Measurements from ENCODE around the gene STEEP1. TPM values are rescaled to one million over a fixed set of nuclear protein-coding genes. Genes with fewer than 3 reads are reported as not detected.

STEEP1 gene
- total and polyA plus RNA-seq, 2 donors (not counting 3 experiments of a cell fraction or from before 2014, with no cell fraction given) = 12.1 to 23.1 TPM

DNA sequence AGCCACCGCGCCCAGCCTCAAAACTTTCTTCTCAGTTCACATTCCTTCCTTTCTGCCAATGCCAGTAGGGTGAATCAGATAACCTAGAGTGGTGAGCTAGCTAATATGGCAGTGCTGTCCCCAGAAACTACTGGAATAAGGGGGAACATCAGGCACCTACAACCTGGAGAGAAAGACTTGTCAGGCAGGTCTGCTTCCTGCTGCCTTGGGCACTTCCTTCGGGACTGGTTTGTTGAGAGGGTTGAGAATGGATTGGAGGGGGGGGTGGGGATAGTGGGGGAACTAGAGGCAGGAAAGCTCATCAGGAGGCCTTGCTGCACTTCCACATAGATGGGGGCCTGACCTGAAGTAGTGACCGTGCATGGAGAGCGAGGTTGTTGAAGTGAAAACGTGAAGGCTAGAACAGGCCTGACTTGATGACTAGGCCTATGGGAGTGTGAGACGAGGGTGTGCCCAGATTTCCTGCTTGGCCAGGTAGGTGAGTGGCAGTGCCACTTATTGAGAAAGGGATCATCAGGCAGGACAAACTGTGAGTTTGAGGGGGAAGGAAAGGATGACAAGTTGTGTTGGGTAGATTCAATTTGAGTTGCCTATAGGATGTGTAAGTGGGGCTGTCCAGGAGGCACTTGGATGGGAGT, 63.6 kb downstream of the STEEP1 start:
- ChIA-PET POLR2A (no interaction called here), CTCF (interaction anchor here (1.1 kb wide), 1 partner anchor 19 kb away, joined by 3 read pairs; no protein-coding TSS in a partner anchor)
- no peak for FAIRE-seq
- no peaks in the 10 kb centered on the region for H3K9me3 ChIP-seq (replicated peaks; ENCODE audit: control insufficient read depth, insufficient read depth, low read length)
- dilution Hi-C loops (cut with MboI; ENCODE audit: extremely low pct_ligation_motif_present, low sequenced_read_pairs) = no loop called here
- no peak overlapping the region for H3K4me3 ChIP-seq (replicated peaks in 1 of 3; ENCODE audit: insufficient read depth in 1 of 3, low read depth in 1 of 3, low read length in 3 of 3)
- no peaks in the 10 kb centered on the region for H3K9me1 ChIP-seq (replicated peaks; ENCODE audit: control insufficient read depth, extremely low read depth, insufficient read depth, low read length)
- H3K79me2 ChIP-seq (ENCODE audit: control insufficient read depth, insufficient read depth, low read length) = no peaks in the 10 kb centered on the region
- H3K36me3 ChIP-seq (ENCODE audit: control insufficient read depth in 2 of 2, extremely low read depth in 1 of 2, insufficient read depth in 2 of 2, low read length in 2 of 2) = no peaks in the 10 kb centered on the region
- DNase-seq (ENCODE audit: low read depth, low spot score) = no peak
- TF ChIP-seq MYC (IDR thresholded peaks at IDR 0.05; ENCODE audit: low read depth, low read length) = no peak
- TF ChIP-seq JUN (IDR thresholded peaks at IDR 0.05; ENCODE audit: borderline replicate concordance, insufficient read depth, insufficient read length, low read depth) = no peak
- peaks cover 14% of the 10 kb centered on the region for H3K4me1 ChIP-seq (ENCODE audit: control insufficient read depth, extremely low read depth, insufficient read depth, low read length)
- no peaks in the 10 kb centered on the region for H4K20me1 ChIP-seq (replicated peaks; ENCODE audit: control insufficient read depth, extremely low read depth, insufficient read depth, low read length)
- peaks cover 0 to 2% of the 10 kb centered on the region in 2 experiments for H3K27me3 ChIP-seq (ENCODE audit: control insufficient read depth in 2 of 2, insufficient read depth in 2 of 2, low read length in 2 of 2)
- no TSS peak for BruUV-seq (replicated peaks)
- no peak overlapping the region for H3K9ac ChIP-seq (replicated peaks; ENCODE audit: extremely low read depth, insufficient read depth, low read length)
- no peak overlapping the region for H3K27ac ChIP-seq (ENCODE audit: insufficient read depth, low read depth, low read length)
- no peak overlapping the region for H3K4me2 ChIP-seq (ENCODE audit: insufficient read depth, low read length)
- intact Hi-C loops (cut with micrococcal nuclease) = no loop called here
- H2AFZ ChIP-seq (ENCODE audit: low read depth, low read length) = no peak overlapping the region

DNA sequence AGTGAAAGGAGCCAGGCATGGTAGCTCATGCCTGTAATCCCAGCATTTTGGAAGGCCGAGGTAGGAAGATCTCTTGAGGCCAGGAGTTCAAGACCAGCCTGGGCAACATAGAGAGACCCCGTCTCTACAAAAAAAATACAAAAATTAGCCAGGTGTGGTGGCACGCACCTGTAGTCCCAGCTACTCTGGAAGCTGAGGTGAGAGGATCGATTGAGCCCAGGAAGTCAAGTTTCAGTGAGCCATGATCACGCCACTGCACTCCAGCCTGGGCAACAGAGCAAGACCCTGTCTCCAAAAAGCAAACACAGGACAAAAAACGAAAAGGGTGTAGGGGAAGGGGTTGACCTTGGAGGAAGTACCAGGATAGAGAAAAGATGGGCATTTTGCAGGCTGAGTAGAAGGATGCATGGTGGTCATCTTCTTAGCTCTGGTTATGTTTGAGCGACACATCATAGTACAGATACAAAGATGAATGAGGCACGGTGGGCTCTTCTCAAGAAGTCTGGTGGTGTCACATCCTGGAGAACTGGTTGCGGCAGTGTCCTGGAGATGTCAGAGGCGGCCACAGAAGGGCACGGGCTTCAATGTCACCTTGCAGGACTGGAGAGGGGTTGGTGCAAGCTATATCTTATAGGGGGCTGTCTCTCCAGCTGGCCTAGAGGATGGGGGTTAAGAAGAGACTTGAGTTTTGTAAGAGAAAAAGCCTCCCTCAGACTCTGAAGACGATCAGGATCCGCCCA, 65.0 kb downstream of the STEEP1 start:
- Histone ChIP-seq H3K27ac (ENCODE audit: insufficient read depth, low read depth, low read length) (no peak overlapping the region), H3K4me2 (ENCODE audit: insufficient read depth, low read length) (no peak overlapping the region), H3K36me3 (ENCODE audit: control insufficient read depth in 2 of 2, extremely low read depth in 1 of 2, insufficient read depth in 2 of 2, low read length in 2 of 2) (no peaks in the 10 kb centered on the region), H3K9me1 (replicated peaks; ENCODE audit: control insufficient read depth, extremely low read depth, insufficient read depth, low read length) (no peaks in the 10 kb centered on the region), H3K4me3 (replicated peaks in 1 of 3; ENCODE audit: insufficient read depth in 1 of 3, low read depth in 1 of 3, low read length in 3 of 3) (no peak overlapping the region), H3K27me3 (ENCODE audit: control insufficient read depth in 2 of 2, insufficient read depth in 2 of 2, low read length in 2 of 2) (peaks cover 0 to 2% of the 10 kb centered on the region in 2 experiments), H2AFZ (ENCODE audit: low read depth, low read length) (no peak overlapping the region), H4K20me1 (replicated peaks; ENCODE audit: control insufficient read depth, extremely low read depth, insufficient read depth, low read length) (no peaks in the 10 kb centered on the region), H3K9ac (replicated peaks; ENCODE audit: extremely low read depth, insufficient read depth, low read length) (no peak overlapping the region), H3K9me3 (replicated peaks; ENCODE audit: control insufficient read depth, insufficient read depth, low read length) (no peaks in the 10 kb centered on the region), H3K4me1 (ENCODE audit: control insufficient read depth, extremely low read depth, insufficient read depth, low read length) (peaks cover 14% of the 10 kb centered on the region), H3K79me2 (ENCODE audit: control insufficient read depth, insufficient read depth, low read length) (no peaks in the 10 kb centered on the region)
- ChIA-PET POLR2A (no interaction called here), CTCF (no interaction called here)
- dilution Hi-C loops (cut with MboI; ENCODE audit: extremely low pct_ligation_motif_present, low sequenced_read_pairs) (no loop called here), intact Hi-C loops (cut with micrococcal nuclease) (no loop called here)
- no peak for FAIRE-seq
- no peak for DNase-seq (ENCODE audit: low read depth, low spot score)
- no TSS peak for BruUV-seq (replicated peaks)
- TF ChIP-seq EZH2 (IDR thresholded peaks at IDR 0.05; ENCODE audit: borderline replicate concordance, low read depth, low read length, severe bottlenecking) = no peak

Measured in endothelial cell of umbilical vein (primary cell).